HL-60/S4 treated with phorbol 12-myristate 13-acetate at 8.2 ng/mL for 4 days and 3 days (cell line): ENCODE data around the gene DNM1.

Experiments
- in situ Hi-C: fragments of 300-500 bp; cut with MboI; formaldehyde crosslinking; loops from 2 replicates; pipeline ENCODE4 v1.15.0; 2022; ENCODE audit warnings: low sequenced_read_pairs

Gene DNM1

DNA sequence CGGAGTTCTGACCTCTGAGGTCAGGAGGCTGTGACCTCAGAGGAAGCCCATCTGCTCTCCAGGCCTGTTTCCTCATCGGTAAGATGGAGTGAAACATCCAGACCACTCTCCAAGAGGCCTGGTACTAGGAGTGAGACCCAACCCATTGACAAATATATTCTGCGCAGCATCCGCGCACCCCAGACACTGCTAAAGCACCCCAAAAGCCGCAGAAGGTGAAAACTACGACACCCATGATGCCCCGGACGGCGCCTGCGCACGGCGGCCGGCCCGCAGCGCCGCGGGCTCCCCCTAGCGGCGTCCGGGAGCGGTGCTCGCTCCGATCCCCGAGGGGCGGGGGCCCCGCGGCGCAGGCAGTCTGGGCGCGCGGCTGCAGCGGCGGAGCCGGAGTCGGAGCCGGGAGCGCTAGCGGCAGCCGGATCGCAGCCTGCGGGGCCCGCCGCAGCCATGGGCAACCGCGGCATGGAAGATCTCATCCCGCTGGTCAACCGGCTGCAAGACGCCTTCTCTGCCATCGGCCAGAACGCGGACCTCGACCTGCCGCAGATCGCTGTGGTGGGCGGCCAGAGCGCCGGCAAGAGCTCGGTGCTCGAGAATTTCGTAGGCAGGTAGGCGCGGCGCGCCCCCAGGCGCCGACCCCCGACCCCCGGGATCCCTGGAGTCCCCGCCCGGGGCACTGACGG is at the start of gene DNM1:
DNM1 (plus strand) TSS at position 356 of the 683 bp plus-strand sequence; CDS start at position 448, 92 bp downstream.
- in situ Hi-C loops: no loop called here

DNA sequence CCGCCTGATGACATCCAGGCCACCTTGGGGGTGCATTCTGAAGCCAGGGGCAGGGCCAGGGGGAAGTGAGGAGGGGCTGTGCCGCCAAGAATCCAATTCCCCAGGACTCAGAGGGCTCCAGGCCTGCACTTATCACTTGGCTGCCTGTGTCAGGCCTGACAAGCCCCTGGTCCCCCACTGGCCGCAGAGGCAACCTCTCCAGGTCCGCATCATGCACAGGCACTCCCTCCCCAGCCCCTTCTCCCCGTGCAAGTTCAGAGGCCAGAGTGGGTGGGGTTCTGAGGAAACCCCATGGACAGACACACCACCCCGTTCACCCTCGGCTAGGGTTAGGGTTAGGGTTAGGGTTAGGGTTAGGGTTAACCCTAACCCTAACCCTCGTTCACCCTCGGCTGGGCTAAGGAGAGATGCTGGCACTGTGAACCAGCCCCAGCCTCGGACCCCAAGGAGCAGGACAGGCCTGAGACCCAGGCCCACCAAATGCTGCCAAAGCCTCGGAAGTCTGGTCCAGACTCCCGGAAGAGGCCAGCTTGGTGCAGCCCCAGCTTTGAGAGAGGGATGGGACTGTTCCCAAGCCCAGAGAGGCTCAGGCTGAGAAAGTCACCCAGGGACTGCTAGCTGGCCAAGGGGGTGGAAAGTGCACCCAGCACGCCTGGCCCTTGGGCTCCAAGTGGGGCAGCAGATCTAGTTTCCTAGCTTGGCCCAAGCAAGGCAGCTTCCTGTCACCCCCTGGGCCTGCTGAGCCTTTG is 49.1 kb upstream of the DNM1 start:
- in situ Hi-C loops: no loop called here

DNA sequence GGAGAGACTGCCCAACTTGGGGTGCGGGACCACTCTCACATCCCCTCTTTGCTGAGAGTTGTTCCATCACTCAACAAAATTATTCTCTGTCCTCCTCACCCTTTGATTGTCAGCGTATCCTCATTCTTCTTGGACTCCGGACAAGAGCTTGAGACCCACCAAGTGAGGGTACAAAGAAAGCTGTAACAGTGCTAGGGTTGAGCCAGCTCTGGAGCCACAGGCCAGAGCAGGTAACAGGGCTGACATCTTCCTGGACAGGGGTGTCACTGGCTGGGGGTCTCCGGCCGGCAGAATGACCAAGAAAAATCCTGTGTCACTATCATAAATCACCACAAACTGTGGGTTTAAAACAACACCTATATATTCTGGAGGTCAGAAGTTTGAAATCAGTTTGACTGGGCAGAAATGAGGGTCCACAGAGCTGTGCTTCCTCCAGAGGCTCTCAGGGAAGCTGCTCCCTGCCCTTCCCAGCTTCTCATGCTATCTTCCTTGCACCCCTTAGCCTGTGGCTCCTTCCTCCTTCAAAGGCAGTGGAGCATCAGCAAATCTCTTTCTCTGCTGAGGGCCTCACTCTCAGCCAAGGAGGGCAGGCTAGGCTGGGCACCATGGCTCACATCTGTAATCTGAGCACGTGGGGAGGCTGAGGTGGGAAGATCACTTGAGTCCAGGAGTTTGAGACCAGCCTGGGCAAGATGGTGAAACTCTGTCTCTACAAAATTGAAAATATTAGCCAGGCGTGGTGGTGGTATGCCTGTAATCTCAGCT is 47.3 kb upstream of the DNM1 start:
- in situ Hi-C loops: no loop called here

DNA sequence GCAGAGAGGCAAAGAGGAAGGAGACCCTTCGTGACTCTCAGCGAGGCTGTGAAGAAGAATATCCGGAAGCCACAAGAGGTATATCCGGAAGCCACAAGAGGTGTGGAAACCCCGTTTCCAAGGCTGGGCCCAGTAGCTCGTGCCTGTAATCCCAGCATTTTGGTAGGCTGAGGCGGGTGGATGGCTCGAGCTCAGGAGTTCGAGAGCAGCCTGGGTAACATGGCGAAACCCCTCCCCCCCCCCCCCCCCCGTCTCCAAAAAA is 43.7 kb upstream of the DNM1 start:
- in situ Hi-C loops: no loop called here

DNA sequence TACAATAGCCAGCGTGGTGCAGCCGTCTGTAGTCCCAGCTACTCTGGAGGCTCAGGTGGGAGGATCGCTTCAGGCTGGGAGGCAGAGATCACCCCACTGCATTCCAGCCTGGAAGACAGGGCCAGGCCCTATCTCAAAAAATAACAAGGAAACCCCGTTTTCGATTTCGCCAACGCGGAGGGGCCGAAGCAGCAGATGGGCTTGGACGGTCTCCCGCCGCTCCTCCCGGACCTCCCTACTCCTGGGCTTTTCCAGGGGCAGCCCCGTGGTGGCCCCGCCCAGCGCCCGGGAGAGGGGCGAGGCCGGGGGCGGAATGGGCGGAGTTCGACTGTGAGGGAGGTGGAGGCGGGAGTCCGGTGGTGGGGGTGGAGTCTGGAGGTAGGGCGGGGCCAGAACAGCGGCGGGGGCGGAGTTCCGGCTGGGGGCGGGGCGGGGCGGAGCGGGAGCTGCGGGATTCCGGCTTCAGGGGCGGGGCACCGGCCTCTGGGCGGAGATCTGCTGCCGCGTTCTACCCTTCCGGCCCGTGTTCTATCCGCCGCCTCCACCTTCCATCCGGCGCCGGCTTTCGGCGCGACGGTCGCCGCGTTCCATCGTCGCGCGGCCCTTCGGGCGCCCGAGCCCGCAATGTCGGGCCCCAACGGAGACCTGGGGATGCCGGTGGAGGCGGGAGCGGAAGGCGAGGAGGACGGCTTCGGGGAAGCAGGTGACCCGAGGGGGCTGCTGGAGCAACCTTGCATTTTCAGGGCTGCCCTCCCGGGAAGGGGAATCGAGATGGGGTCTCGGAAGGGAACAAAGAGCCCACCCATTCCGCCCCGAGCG is 43.2 kb upstream of the DNM1 start, which contains the start of gene BBLN:
BBLN (plus strand) TSS at position 482 of the 819 bp plus-strand sequence; CDS start at position 625, 143 bp downstream.
- in situ Hi-C loops: no loop called here

DNA sequence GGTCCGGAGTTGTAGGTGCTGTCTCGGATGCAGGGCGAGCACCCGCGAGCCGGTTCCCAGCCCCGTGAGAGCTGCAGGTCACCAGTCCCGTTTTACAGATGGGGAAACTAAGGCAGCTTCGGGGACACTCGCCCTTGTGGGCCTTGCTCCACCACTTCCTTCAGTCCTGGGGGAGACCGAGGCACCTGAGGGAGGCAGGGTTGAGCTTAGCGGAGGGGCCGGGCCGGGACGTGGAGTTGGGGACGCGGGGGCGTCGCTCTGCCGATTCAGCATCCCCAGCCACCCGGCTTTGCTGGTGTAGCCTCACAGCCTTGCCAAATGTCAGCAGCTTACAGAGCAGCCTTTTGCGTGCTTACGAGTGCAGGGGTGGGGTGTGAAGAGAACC is 42.6 kb upstream of the DNM1 start:
- in situ Hi-C loops: no loop called here

DNA sequence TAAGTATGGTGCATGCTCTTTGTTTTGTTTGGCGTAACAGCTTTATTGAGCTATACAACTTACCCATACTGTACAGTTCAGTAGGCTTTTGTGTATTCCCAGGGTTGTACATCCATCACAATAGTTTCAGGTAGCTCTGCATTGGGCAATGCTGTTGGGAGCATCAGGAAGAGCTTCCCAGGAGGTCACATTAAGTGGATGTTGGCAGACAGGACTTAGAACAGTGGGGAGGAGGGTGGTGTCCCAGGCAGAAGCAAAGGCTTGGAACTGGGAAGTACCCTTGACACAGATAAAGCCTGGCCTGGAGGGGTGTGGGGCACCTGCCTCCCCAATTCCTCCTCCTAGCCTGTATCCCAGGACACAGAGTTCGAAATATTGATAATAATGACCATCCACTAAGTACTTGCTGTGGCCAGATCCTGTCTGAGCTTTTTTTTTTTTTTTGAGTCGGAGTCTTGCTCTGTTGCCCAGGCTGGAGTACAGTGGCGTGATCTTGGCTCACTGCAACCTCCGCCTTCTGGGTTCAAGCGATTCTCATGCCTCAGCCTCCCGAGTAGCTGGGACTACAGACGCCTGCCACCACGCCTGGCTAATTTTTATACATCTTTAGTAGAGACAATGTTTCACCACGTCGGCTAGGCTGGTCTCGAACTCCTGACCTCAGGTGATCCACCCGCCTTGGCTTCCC is 41.8 kb upstream of the DNM1 start:
- in situ Hi-C loops: no loop called here

DNA sequence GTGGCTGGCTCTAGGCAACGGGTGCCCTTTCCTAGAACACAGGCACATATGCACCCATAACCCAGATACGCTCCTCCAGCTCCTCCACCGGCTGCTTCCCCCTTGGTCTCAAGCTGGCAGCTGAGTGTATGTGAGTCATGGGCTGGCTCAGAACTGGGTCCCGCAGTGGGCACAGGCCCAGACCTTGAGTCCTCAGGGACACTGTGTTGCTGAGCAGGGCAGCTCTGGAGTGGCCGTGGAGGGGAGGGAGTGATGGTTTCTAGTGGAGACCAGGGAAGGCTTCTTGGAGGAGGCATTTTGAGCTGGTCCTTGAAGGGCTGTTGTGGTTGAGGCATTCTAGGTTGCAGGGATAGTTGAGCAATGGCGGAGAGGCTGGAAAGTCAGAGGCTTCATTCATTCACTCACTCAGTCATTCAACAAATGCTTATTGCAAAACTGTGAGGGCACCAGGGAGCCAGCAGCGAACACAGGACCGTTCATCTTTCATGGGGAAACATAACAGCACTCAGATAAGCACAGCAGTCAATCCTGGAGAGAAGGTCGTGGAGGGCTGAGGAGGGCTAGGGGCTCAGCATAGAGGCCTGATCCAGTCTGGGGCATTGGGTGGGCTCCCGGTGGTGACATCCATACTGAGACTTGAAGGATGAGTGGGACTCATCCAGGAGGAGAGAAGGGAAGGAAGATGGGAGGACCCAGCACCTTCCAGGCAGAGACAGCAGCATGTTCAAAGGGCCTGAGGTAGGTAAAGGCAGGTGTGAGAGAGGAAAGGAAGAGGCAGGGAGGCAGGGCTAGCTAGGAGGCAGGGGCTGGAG is 40.8 kb upstream of the DNM1 start:
- in situ Hi-C loops: no loop called here

DNA sequence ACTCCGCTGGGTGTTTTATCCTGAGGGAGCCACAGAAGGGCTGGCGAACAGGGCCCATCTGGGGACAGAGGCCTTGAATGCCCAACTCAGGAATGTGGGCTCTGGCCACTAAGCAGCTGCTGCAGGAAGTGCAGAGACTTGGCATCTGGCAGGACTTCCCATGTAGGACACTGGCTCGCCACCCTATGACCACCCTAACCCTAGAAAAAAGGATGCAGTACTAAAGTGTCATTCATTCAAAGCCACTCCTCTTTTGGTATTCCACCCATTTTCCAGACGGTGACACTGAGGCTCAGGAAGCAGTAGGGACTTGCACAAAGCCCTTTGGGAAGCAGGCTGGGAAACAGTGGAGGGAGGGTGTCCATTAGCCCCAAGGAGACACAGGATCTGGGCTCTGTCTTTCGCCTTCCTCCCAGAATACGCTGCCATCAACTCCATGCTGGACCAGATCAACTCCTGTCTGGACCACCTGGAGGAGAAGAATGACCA is 40.1 kb upstream of the DNM1 start:
- in situ Hi-C loops: no loop called here

DNA sequence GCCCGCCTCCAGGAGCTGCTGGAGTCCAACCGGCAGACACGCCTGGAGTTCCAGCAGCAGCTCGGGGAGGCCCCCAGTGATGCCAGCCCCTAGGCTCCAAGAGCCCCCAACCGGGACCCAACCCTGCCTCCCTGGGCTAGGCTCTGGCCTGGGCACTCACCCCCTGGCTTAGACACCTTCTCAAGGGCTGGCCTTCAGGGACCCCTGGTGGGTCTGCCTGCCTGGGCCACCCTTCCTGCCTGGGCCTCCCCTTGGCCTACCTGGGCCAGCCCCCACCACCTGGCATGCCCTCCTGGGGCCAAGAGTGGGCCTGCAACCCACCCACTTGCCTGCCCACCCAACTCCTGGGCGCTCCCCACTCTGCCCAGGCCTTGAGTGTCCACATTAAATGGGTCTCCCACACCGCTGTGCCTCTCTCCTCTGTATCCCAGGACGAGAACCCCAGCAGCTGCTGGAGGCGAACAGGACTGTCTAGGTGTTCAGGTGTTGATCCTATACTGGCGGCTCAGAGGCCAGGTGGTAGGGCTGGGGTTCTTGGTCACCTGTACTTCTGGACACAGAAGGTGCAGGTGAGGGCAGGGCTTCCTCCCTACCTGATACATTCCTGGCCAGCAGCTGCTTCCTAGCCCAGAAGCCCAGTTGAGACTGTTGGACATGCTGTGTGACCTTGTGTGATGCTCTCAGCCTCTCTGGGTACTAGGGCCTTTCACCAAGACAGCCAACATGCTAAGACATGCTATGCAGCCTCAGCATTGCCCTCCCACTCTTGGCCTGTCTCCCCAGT is 39.5 kb upstream of the DNM1 start:
- in situ Hi-C loops: no loop called here

DNA sequence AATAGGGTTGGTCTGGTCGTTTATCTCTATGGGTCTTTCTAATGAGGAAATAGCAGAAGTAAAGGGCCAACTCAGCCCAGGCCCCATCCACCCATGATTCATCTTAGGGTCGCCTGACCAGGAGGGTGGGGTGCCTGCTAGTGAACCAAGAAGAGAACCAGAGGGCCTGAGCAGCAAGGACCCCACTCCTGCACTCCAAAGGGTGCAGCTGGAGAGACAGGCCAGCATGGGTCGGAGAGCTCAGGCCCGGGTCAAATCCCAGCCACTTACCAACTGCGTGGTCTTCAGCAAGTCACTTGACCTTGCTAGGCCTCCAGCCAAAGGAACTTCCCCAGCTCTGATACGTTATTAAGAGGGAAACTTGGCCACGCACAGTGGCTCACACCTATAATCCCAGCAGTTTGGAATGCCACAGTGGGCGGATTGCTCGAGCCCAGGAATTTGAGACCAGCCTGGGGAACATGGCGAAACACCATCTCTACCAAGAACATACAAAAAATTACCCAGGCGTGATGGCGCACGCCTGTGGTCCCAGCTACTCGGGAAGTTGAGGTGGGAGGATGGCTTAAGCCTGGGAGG is 38.8 kb upstream of the DNM1 start:
- in situ Hi-C loops: no loop called here

DNA sequence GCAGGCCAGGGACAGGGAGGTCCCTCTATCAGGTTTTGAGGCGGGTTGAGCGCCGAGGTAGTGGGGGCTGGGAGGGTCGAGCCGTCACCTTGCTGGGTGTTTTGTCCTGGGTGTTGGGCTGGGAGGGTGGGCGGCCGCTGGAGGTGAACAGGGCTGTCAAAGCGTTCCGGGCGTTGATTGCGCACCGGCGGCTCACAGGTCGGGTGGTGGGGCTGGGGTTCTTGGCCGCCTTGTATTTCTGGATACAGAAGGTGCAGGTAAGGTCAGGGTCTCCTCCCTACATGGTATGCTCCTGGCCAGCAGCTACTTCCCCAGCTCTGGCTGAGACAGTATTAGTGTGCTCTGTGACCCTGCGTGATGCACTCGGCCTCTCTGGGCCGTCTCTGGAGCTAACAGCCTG is 37.0 kb upstream of the DNM1 start:
- in situ Hi-C loops: no loop called here

DNA sequence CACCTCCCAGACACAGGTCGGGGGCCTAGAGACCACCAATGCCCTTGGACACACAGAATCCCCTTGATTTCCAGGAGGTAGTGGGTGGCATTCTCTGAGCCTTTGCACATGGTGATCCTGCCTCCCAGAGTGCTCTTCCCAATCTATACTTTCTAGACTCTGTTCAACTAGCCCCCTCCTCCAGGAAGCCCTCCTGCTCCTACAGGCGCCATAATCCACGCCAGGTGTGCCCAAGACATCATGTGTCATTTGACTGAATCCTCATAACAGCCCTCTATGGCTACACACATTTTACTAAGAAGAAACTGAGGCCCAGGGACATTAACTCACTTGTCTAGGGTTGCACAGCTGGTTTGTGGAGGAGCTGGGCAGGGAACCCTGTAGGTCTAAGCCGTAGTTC is 36.0 kb upstream of the DNM1 start:
- in situ Hi-C loops: no loop called here

DNA sequence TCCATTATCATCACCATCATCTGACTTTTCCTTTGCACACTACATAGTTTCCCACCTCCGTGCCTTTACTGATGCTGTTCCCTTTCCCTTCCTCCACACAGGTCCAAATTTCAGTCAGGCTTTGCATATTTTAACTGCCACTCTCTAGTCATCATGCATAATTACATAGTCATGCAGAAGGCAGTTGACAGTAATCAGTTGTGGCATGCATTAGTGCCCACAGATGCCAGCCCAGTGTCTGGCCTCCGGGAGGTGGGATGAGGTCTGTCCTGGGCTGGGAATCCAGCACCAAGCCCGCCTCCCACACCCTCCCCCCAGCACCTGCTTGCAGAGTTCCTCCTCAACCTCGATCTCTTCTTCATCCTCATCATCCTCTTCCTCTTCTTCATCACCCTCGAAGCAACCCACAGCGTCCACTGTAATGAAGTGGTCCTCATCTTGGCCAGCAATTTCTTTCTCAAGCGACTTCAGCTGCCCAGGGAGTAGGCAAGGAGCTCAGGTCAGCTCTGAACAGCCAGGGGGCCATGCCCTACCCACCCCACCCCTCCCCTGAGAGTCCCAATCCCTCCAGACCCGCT is 34.4 kb upstream of the DNM1 start:
- in situ Hi-C loops: no loop called here

DNA sequence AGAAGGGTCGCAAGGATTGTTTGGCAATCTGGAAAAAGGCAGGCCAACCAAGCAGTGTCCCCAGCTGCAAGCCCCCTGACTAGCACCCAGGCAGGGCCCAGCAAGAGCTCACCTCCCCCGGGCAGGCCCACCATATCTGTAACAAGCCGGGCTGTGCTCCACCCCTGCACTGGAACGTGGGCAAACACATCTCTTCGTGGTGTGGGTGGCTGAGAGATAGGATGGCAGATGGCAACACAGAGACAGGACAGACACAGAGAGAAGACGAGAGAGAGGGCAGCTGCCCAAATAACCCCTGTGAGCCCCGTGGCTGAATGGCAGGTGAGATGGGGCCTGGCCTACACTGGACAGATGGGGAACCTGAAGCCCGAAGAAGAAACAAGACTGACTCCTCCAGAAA is 33.7 kb upstream of the DNM1 start:
- in situ Hi-C loops: no loop called here

DNA sequence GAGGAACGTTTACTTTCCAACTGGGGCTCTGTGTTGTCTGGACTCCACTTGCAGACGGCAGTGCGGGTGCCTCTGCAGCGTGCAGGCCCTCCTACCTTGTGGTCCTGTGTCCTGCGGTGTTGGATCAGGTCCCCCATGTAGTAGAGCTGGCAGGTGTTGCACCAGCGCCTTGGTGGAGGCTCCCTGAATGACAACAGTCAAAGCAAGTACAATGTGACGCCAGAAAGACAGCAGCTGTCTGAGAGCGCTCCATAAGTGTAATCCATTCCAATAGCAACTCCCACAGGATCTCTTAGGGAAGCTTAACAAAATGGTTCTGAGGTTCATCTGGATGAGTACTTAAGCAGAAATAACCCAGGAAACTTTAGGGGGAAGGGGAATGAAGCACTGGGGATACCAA is 33.3 kb upstream of the DNM1 start:
- in situ Hi-C loops: no loop called here

DNA sequence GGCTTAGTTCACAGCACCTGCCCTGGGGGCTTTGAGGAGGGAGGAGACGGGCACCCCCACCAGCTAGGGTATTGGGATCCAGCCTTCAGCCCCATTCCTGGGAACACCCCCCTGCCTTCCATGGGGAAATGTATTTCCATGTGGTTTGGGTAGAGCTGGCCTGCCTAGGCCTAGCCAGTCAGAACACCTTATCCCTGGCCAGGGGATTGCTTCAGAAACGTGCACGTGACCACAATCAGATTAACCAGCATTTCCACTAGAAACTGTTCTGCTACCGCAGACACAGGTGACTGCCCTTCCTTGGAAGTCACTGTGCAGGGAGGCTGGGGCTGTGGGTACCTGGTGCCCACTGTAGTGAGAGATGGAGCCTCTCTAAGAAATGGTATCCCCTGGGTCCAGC is 29.1 kb upstream of the DNM1 start:
- in situ Hi-C loops: no loop called here

DNA sequence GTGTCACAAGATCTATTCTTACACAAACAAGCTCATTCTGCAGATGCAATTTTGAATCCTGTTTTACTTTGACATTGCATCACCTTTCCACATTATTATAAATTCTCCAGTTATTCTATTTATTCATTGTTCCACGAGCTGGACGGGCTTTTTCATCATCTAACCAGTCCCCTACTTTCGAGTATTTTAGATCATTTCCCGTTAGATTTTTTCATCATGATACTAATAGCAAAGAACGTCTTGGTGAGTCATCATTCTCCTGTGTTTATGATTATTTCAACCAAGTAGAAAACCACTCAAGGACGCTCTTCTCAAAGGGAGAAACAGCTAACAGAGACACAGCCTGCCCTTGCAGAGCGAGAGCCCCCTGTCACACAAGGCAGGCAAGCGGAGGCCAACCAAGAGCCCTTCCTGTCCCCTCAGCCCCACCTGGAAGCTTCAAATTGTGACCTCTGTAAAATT is 28.0 kb upstream of the DNM1 start:
- in situ Hi-C loops: no loop called here
